HepG2 (cell line): ENCODE data around the gene PROC. TPM values are rescaled to one million over a fixed set of nuclear protein-coding genes. Genes with fewer than 3 reads are reported as not detected.

Experiments
- ARID2 ChIP-seq: sonication (generic); formaldehyde crosslinking; IDR thresholded peaks from 2 replicates; pipeline ENCODE4 v1.8.1; 2022; ENCODE audit warnings: mild to moderate bottlenecking, missing genetic modification reagents, borderline replicate concordance
- BATF2 ChIP-seq: sonication (generic); formaldehyde crosslinking; IDR thresholded peaks from 2 replicates; pipeline ENCODE4 v1.8.0; 2022; ENCODE audit warnings: mild to moderate bottlenecking, missing genetic modification reagents, moderate library complexity
- CSRNP1 ChIP-seq: sonication (generic); formaldehyde crosslinking; IDR thresholded peaks from 2 replicates; pipeline ENCODE4 v1.8.1; 2023; ENCODE audit warnings: mild to moderate bottlenecking, missing genetic modification reagents
- E2F2 ChIP-seq: sonication (generic); formaldehyde crosslinking; IDR thresholded peaks from 2 replicates; pipeline ENCODE4 v1.4.0; 2020; ENCODE audit warnings: missing genetic modification reagents, borderline replicate concordance
- ETV5 ChIP-seq: IDR thresholded peaks from 2 replicates; pipeline ENCODE4 v1.6.1; 2018; ENCODE audit warnings: missing biosample characterization, missing genetic modification reagents, inconsistent platforms, borderline replicate concordance
- GATAD2A ChIP-seq: IDR thresholded peaks from 2 replicates; pipeline ENCODE4 v1.6.1; 2016
- KDM3A ChIP-seq: IDR thresholded peaks from 2 replicates; pipeline ENCODE4 v1.6.1; 2018; ENCODE audit warnings: low read depth, missing compliant biosample characterization
- MAFK ChIP-seq, 2 experiments: IDR thresholded peaks in 1 of 2; conservative IDR thresholded peaks in 1 of 2; 2 replicates each; pipeline ENCODE4 v1.6.1; 2011; ENCODE audit warnings: improper control_type of control experiment in 2 of 2, low read length in 2 of 2
- MIXL1 ChIP-seq: IDR thresholded peaks from 2 replicates; pipeline ENCODE4 v1.6.1; 2016
- POLR2A ChIP-seq, 2 experiments: IDR thresholded peaks; 2 replicates each; pipeline ENCODE4 v1.6.1; 2011; ENCODE audit warnings: low read depth in 2 of 2, low read length in 2 of 2, mild to moderate bottlenecking in 1 of 2, moderate library complexity in 1 of 2; ENCODE audit not compliant: insufficient read depth in 1 of 2
- REL ChIP-seq: sonication (generic); formaldehyde crosslinking; conservative IDR thresholded peaks from 2 replicates; pipeline ENCODE4 v1.8.0; 2022; ENCODE audit warnings: mild to moderate bottlenecking, missing genetic modification reagents, moderate library complexity
- RFX1 ChIP-seq: fragments of 450-650 bp; IDR thresholded peaks from 2 replicates; pipeline ENCODE4 v1.6.1; 2017
- SATB2 ChIP-seq: sonication (generic); formaldehyde crosslinking; IDR thresholded peaks from 2 replicates; pipeline ENCODE4 v1.5.0; 2020; ENCODE audit warnings: missing genetic modification reagents
- SP2 ChIP-seq: sonication (generic); formaldehyde crosslinking; IDR thresholded peaks from 2 replicates; pipeline ENCODE4 v1.5.1; 2020; ENCODE audit warnings: mild to moderate bottlenecking, missing genetic modification reagents
- SPEN ChIP-seq: sonication (generic); formaldehyde crosslinking; IDR thresholded peaks from 2 replicates; pipeline ENCODE4 v1.5.1; 2020; ENCODE audit warnings: low read depth, mild to moderate bottlenecking, missing genetic modification reagents
- TCF7L2 ChIP-seq: IDR thresholded peaks from 2 replicates; pipeline ENCODE4 v1.6.1; 2011; ENCODE audit warnings: mild to moderate bottlenecking, low read depth, low read length, moderate library complexity
- WIZ ChIP-seq: sonication (generic); formaldehyde crosslinking; IDR thresholded peaks from 2 replicates; pipeline ENCODE4 v1.5.1; 2020; ENCODE audit warnings: mild to moderate bottlenecking, missing genetic modification reagents
- ZNF256 ChIP-seq: sonication (generic); formaldehyde crosslinking; conservative IDR thresholded peaks from 2 replicates; pipeline ENCODE4 v1.4.0; 2020; ENCODE audit warnings: missing genetic modification reagents
- ZNF274 ChIP-seq: sonication (generic); formaldehyde crosslinking; IDR thresholded peaks from 2 replicates; pipeline ENCODE4 v1.5.1; 2020; ENCODE audit warnings: mild to moderate bottlenecking, missing genetic modification reagents
- ZNF577 ChIP-seq: sonication (generic); formaldehyde crosslinking; IDR thresholded peaks from 2 replicates; pipeline ENCODE4 v1.4.0; 2020; ENCODE audit warnings: mild to moderate bottlenecking, low read depth, missing genetic modification reagents, borderline replicate concordance
- ZNF704 ChIP-seq: sonication (generic); formaldehyde crosslinking; IDR thresholded peaks from 2 replicates; pipeline ENCODE4 v1.8.1; 2023; ENCODE audit warnings: mild to moderate bottlenecking, inconsistent platforms, moderate library complexity, missing genetic modification reagents, borderline replicate concordance
- ZNF724P ChIP-seq: sonication (generic); formaldehyde crosslinking; IDR thresholded peaks from 2 replicates; pipeline ENCODE4 v1.8.0; 2022; ENCODE audit warnings: missing genetic modification reagents, borderline replicate concordance
- ZNF75D ChIP-seq: sonication (generic); formaldehyde crosslinking; IDR thresholded peaks from 2 replicates; pipeline ENCODE4 v1.8.1; 2023; ENCODE audit warnings: missing genetic modification reagents, mild to moderate bottlenecking, borderline replicate concordance
- ZNF761 ChIP-seq: sonication (generic); formaldehyde crosslinking; conservative IDR thresholded peaks from 2 replicates; pipeline ENCODE4 v1.4.0; 2020; ENCODE audit warnings: mild to moderate bottlenecking, missing genetic modification reagents
- ZNF777 ChIP-seq: sonication (generic); formaldehyde crosslinking; IDR thresholded peaks from 2 replicates; pipeline ENCODE4 v1.4.0; 2020; ENCODE audit warnings: missing genetic modification reagents
- ZSCAN20 ChIP-seq: sonication (generic); formaldehyde crosslinking; IDR thresholded peaks from 2 replicates; pipeline ENCODE4 v1.4.0; 2020; ENCODE audit warnings: missing genetic modification reagents, mild to moderate bottlenecking, borderline replicate concordance
- polyA plus RNA-seq, 8 experiments: library from polyadenylated mRNA; depleted of rRNA in 3 of 8; stranded (reverse) in 7 of 8; unstranded in 1 of 8; fragments of >200 nt; fragmentation: Illumina TruSeq in 4 of 8; extraction: Trizol in 4 of 8; gene quantifications; 2 replicates each; pipeline versions ENCODE4 v1.2.1 to v1.2.3, GENCODE V29; 2011 to 2016; ENCODE audit warnings: low read depth in 4 of 8, missing spikeins in 1 of 8, mixed read lengths in 1 of 8; ENCODE audit not compliant: insufficient read depth in 1 of 8
- total RNA-seq, 5 experiments: library from RNA; depleted of rRNA; stranded (reverse); fragments of >200 nt; fragmentation: Illumina TruSeq; extraction: Trizol; gene quantifications; 2 replicates each; pipeline ENCODE4 v1.2.3, GENCODE V29; 2016; ENCODE audit warnings: low read depth in 1 of 5

Gene PROC
- total and polyA plus RNA-seq, 2 of the 13 experiments (the other 11 are each of a cell fraction or from before 2014, with no cell fraction given): 134 to 185 TPM

- 0 out of 2 replicates have a peak, but pooled peaks have one; percentile 22 for TF ChIP-seq CSRNP1 (CRISPR knock-in tag)
- TF ChIP-seq WIZ (CRISPR knock-in tag): no peak; the same call in 1 of the 2 replicates
- TF ChIP-seq ZNF761 (CRISPR knock-in tag): no peak; the same call in none of the 2 replicates
- 0 out of 4 replicates have a peak, but pooled peaks of 1 of the 2 experiments have one; percentile 2 for TF ChIP-seq MAFK (conservative IDR thresholded peaks at IDR 0.05 in 1 of 2, IDR thresholded peaks at IDR 0.05 in 1 of 2; ENCODE audit: low read length in 2 of 2)
- TF ChIP-seq ZNF704 (CRISPR knock-in tag): no peak
- 0 out of 2 replicates have a peak, but pooled peaks have one; percentile 26 for TF ChIP-seq ARID2
- peak; percentile 83 for TF ChIP-seq SPEN (CRISPR knock-in tag)
- peak; percentile 88; the same call in 1 of the 2 replicates for TF ChIP-seq MIXL1 (CRISPR knock-in tag)
- no peak for TF ChIP-seq ZSCAN20 (CRISPR knock-in tag)
- peak; percentile 24; the same call in 1 of the 2 replicates for TF ChIP-seq ZNF777 (CRISPR knock-in tag)
- peak; percentile 96 for TF ChIP-seq GATAD2A (CRISPR knock-in tag)
- no peak for TF ChIP-seq REL (CRISPR knock-in tag)
- no peak for TF ChIP-seq RFX1
- 0 out of 2 replicates have a peak, but pooled peaks have one; percentile 30 for TF ChIP-seq E2F2 (CRISPR knock-in tag)
- TF ChIP-seq BATF2 (CRISPR knock-in tag): no peak
- no peak for TF ChIP-seq SATB2 (CRISPR knock-in tag)
- TF ChIP-seq POLR2A (IDR thresholded peaks at IDR 0.05; ENCODE audit: insufficient read depth in 1 of 2, low read depth in 2 of 2, low read length in 2 of 2): peak; percentile 81 to 84
- 0 out of 2 replicates have a peak, but pooled peaks have one; percentile 50 for TF ChIP-seq ZNF724P
- TF ChIP-seq ZNF256 (CRISPR knock-in tag): 0 out of 2 replicates have a peak, but pooled peaks have one; percentile 76
- no peak for TF ChIP-seq TCF7L2
- TF ChIP-seq ZNF577 (CRISPR knock-in tag): no peak
- peak; percentile 96 for TF ChIP-seq ZNF274
- TF ChIP-seq SP2: peak; percentile 53
- TF ChIP-seq ETV5 (CRISPR knock-in tag): peak; percentile 63; the same call in 1 of the 2 replicates
- no peak for TF ChIP-seq ZNF75D (CRISPR knock-in tag)
- TF ChIP-seq KDM3A: peak; percentile 86; the same call in 1 of the 2 replicates
Measured at GRCh38 chr2:127437781-127438726, 19.8 kb downstream of the PROC start (continued).
